Ascending aorta (tissue), 2 donors: ENCODE measurements around the gene PGR. TPM values are rescaled to one million over a fixed set of nuclear protein-coding genes. Genes with fewer than 3 reads are reported as not detected.
"Not testable (repeated sequence)": the region's sequence is repeated elsewhere in the genome, so short reads cannot be mapped to it uniquely, and the experiment has no call there.

Experiments used
- DNase-seq, 2 donors: peaks; one replicate each; pipeline ENCODE4 v3.0.0-alpha.2; 2019; ENCODE audit warnings: low spot score in 2 of 2
- H3K27ac ChIP-seq, 2 donors: fragments of 200-600 bp; sonication (generic); one replicate each; pipeline ENCODE4 v1.5.1; 2016 to 2017; ENCODE audit warnings: mild to moderate bottlenecking in 1 of 2
- H3K27me3 ChIP-seq: fragments of 200-600 bp; sonication (generic); one replicate; pipeline ENCODE4 v1.5.1; 2017
- H3K36me3 ChIP-seq, 2 donors: fragments of 200-600 bp; sonication (generic); one replicate each; pipeline ENCODE4 v1.5.1; 2016
- H3K4me1 ChIP-seq, 2 donors: fragments of 200-600 bp; sonication (generic); one replicate each; pipeline ENCODE4 v1.5.1; 2016 to 2017; ENCODE audit warnings: mild to moderate bottlenecking in 1 of 2
- H3K4me3 ChIP-seq, 2 donors: fragments of 200-600 bp; sonication (generic); one replicate each; pipeline ENCODE4 v1.5.1; 2016 to 2017; ENCODE audit warnings: mild to moderate bottlenecking in 1 of 2
- H3K9me3 ChIP-seq, 2 donors: fragments of 200-600 bp; sonication (generic); one replicate each; pipeline ENCODE4 v1.5.1; 2016
- CTCF ChIP-seq, 3 experiments: fragments of 200-600 bp in 2 of 3; fragments of 450-650 bp in 1 of 3; sonication (generic) in 2 of 3; IDR thresholded peaks; one replicate each; pipeline ENCODE4 v1.5.1; 2016 to 2019; ENCODE audit warnings: antibody characterized with exemption in 3 of 3, mild to moderate bottlenecking in 1 of 3, moderate library complexity in 1 of 3
- intact Hi-C: fragments of 100-400 bp; cut with DNase I; formaldehyde crosslinking; loops from one replicate; pipeline ENCODE4 v1.15.1; 2023
- total RNA-seq: library from RNA; depleted of rRNA; stranded (reverse); fragments of >200 nt; gene quantifications from one replicate; pipeline ENCODE4 v1.1.0, GENCODE V29; 2016

Gene PGR
- total RNA-seq, 1 donor from 2014 or later: 31.1 TPM

GRCh38 chr11:101028644-101029043, 101.0 kb downstream of the PGR start:
- H3K27ac ChIP-seq: no peak overlapping the region
- H3K27me3 ChIP-seq: no peaks in the 10 kb centered on the region
- H3K4me3 ChIP-seq: no peak overlapping the region
- DNase-seq: no peak
- peaks cover 0 to 2% of the 10 kb centered on the region in 2 donors for H3K4me1 ChIP-seq
- H3K9me3 ChIP-seq: no peaks in the 10 kb centered on the region
- TF ChIP-seq CTCF (IDR thresholded peaks at IDR 0.05): no peak
- intact Hi-C loops: no loop called here
- H3K36me3 ChIP-seq: no peaks in the 10 kb centered on the region

GRCh38 chr11:101022256-101022655, 107.4 kb downstream of the PGR start:
- TF ChIP-seq CTCF (IDR thresholded peaks at IDR 0.05): no peak
- intact Hi-C loops: no loop called here
- no peaks in the 10 kb centered on the region for H3K27me3 ChIP-seq

GRCh38 chr11:101019870-101020269, 109.7 kb downstream of the PGR start:
- H3K27me3 ChIP-seq: no peaks in the 10 kb centered on the region
- H3K36me3 ChIP-seq: no peaks in the 10 kb centered on the region
- no peak overlapping the region for H3K27ac ChIP-seq
- DNase-seq: no peak
- H3K4me1 ChIP-seq: no peaks in the 10 kb centered on the region
- H3K4me3 ChIP-seq: no peak overlapping the region
- no peak for TF ChIP-seq CTCF (IDR thresholded peaks at IDR 0.05)
- no peaks in the 10 kb centered on the region for H3K9me3 ChIP-seq
- intact Hi-C loops: no loop called here

More at GRCh38 chr11:101022256-101022655, 107.4 kb downstream of the PGR start:
- no peak for DNase-seq
- Histone ChIP-seq H3K4me3 (no peak overlapping the region), H3K36me3 (no peaks in the 10 kb centered on the region), H3K9me3 (no peaks in the 10 kb centered on the region), H3K4me1 (no peaks in the 10 kb centered on the region), H3K27ac (no peak overlapping the region)

GRCh38 chr11:101014600-101015285, 114.9 kb downstream of the PGR start:
- Histone ChIP-seq H3K4me1 (no peaks in the 10 kb centered on the region), H3K36me3 (no peaks in the 10 kb centered on the region), H3K27ac (no peak overlapping the region), H3K9me3 (no peaks in the 10 kb centered on the region), H3K4me3 (no peak overlapping the region), H3K27me3 (no peaks in the 10 kb centered on the region)
- no peak for TF ChIP-seq CTCF (IDR thresholded peaks at IDR 0.05)
- DNase-seq: no peak
- intact Hi-C loops: no loop called here

- H3K4me1 ChIP-seq, H3K9me3 ChIP-seq, H3K27me3 ChIP-seq, H3K4me3 ChIP-seq, H3K27ac ChIP-seq, intact Hi-C loops, H3K36me3 ChIP-seq, DNase-seq: not testable (repeated sequence)
Measured at GRCh38 chr11:101013702-101014101, 115.9 kb downstream of the PGR start.

- H3K4me3 ChIP-seq: no peak overlapping the region
- H3K27me3 ChIP-seq: no peaks in the 10 kb centered on the region
- H3K36me3 ChIP-seq: no peaks in the 10 kb centered on the region
- H3K9me3 ChIP-seq: no peaks in the 10 kb centered on the region
- H3K4me1 ChIP-seq: no peaks in the 10 kb centered on the region
- no peak for TF ChIP-seq CTCF (IDR thresholded peaks at IDR 0.05)
- H3K27ac ChIP-seq: no peak overlapping the region
- intact Hi-C loops: no loop called here
- DNase-seq: no peak
Measured at GRCh38 chr11:101011881-101012280, 117.7 kb downstream of the PGR start.
